HepG2 (cell line): ENCODE measurements around the gene IRF7. TPM values are rescaled to one million over a fixed set of nuclear protein-coding genes. Genes with fewer than 3 reads are reported as not detected.

Source experiments
- ATAC-seq: fragments of 200-7000 bp; cut with Tn5 transposase; 3 replicates; pipeline ENCODE4 v1.9.1; 2020; ENCODE audit warnings: mild to moderate bottlenecking, moderate library complexity
- BruUV-seq: library from RNA; stranded (reverse); fragments of 400-500 nt; replicated peaks from 2 replicates; lab custom pipeline; 2021; lab: Mats Ljungman, UMichigan
- CTCF ChIA-PET: fragments of 300-600 bp; formaldehyde crosslinking; extraction: SDS; loops from one replicate; lab custom pipeline; 2021; ENCODE audit warnings: low total read pairs, inconsistent platforms, low intra/inter-chr PET ratio; lab: Yijun Ruan, JAX
- POLR2A ChIA-PET: fragments of 350-600 bp; sonication (Branson Sonifier 250); formaldehyde crosslinking; loops from one replicate; lab custom pipeline; 2020; ENCODE audit warnings: antibody characterized with exemption, inconsistent platforms; lab: Yijun Ruan, JAX
- DNase-seq: peaks from one replicate; pipeline ENCODE4 v3.0.0-alpha.2; 2015; ENCODE audit warnings: low spot score
- FAIRE-seq: peaks from 3 replicates; lab custom pipeline; 2011; peaks lifted over from hg19 to GRCh38; lab: Jason Lieb, UNC
- H2AFZ ChIP-seq: one replicate; pipeline ENCODE4 v1.6.1; 2011; ENCODE audit warnings: low read length, inconsistent platforms
- H3K27ac ChIP-seq: fragments of 300-600 bp; 3 replicates; pipeline ENCODE4 v1.8.0; 2011; ENCODE audit warnings: mixed run types, mild to moderate bottlenecking, mixed read lengths, low read length, inconsistent platforms; ENCODE audit not compliant: insufficient read depth; ENCODE audit errors: extremely low read length
- H3K27me3 ChIP-seq, 2 experiments: fragments of 200-600 bp in 1 of 2; 2 replicates in 1 of 2; 3 replicates in 1 of 2; pipeline versions ENCODE4 v1.6.0 to v1.8.0; 2011; ENCODE audit warnings: low read length in 2 of 2, mild to moderate bottlenecking in 2 of 2, moderate library complexity in 2 of 2, inconsistent platforms in 1 of 2; ENCODE audit not compliant: insufficient read depth in 2 of 2, control insufficient read depth in 1 of 2
- H3K36me3 ChIP-seq, 2 experiments: fragments of 200-600 bp in 1 of 2; replicated peaks in 1 of 2; 2 replicates in 1 of 2; 3 replicates in 1 of 2; pipeline versions ENCODE4 v1.5.1 to v1.8.0; 2011; ENCODE audit warnings: low read length in 2 of 2, inconsistent platforms in 1 of 2; ENCODE audit not compliant: insufficient read depth in 2 of 2, control insufficient read depth in 1 of 2
- H3K4me1 ChIP-seq: 2 replicates; pipeline ENCODE4 v1.5.1; 2012; ENCODE audit warnings: low read length, inconsistent platforms; ENCODE audit not compliant: insufficient read depth
- H3K4me2 ChIP-seq: 2 replicates; pipeline ENCODE4 v1.6.0; 2011; ENCODE audit warnings: low read depth, low read length, inconsistent platforms
- H3K4me3 ChIP-seq, 3 experiments: fragments of 200-600 bp in 1 of 3; sonication (generic), shearing (Covaris generic) in 1 of 3; replicated peaks in 1 of 3; 2 replicates each; pipeline ENCODE4 v1.5.1; 2011 to 2016; ENCODE audit warnings: low read length in 3 of 3, inconsistent platforms in 2 of 3, low read depth in 2 of 3, mild to moderate bottlenecking in 2 of 3, control low read depth in 1 of 3, mixed read lengths in 1 of 3; ENCODE audit not compliant: insufficient read depth in 1 of 3
- H3K79me2 ChIP-seq: one replicate; pipeline ENCODE4 v1.6.1; 2011; ENCODE audit warnings: low read length, inconsistent platforms; ENCODE audit not compliant: insufficient read depth
- H3K9ac ChIP-seq: 2 replicates; pipeline ENCODE4 v1.6.0; 2011; ENCODE audit warnings: mild to moderate bottlenecking, low read depth, low read length, inconsistent platforms; ENCODE audit not compliant: insufficient read depth
- H3K9me3 ChIP-seq: 2 replicates; pipeline ENCODE4 v1.5.1; 2012; ENCODE audit warnings: mild to moderate bottlenecking, low read length
- H4K20me1 ChIP-seq: 2 replicates; pipeline ENCODE4 v1.6.0; 2011; ENCODE audit warnings: inconsistent platforms, mild to moderate bottlenecking, low read length, moderate library complexity; ENCODE audit not compliant: insufficient read depth
- CEBPB ChIP-seq: IDR thresholded peaks from 2 replicates; pipeline ENCODE4 v1.6.1; 2011; ENCODE audit warnings: low read depth, low read length, improper control_type of control experiment, borderline replicate concordance
- E2F1 ChIP-seq: sonication (generic); formaldehyde crosslinking; IDR thresholded peaks from 2 replicates; pipeline ENCODE4 v1.5.0; 2020; ENCODE audit warnings: missing genetic modification reagents
- HNRNPH1 ChIP-seq: fragments of 200-400 bp; formaldehyde crosslinking; optimal IDR thresholded peaks from 2 replicates; pipeline ENCODE3; 2017; ENCODE audit warnings: mild to moderate bottlenecking, low read depth, low read length
- MEF2D ChIP-seq: sonication (generic); formaldehyde crosslinking; IDR thresholded peaks from 2 replicates; pipeline ENCODE4 v1.5.1; 2020; ENCODE audit warnings: mild to moderate bottlenecking, missing genetic modification reagents
- MIER3 ChIP-seq: IDR thresholded peaks from 2 replicates; pipeline ENCODE4 v1.6.1; 2016; ENCODE audit warnings: missing compliant biosample characterization, borderline replicate concordance
- MYNN ChIP-seq: sonication (generic); formaldehyde crosslinking; IDR thresholded peaks from 2 replicates; pipeline ENCODE4 v1.4.0; 2020; ENCODE audit warnings: mild to moderate bottlenecking, low read depth, missing genetic modification reagents
- SAFB2 ChIP-seq: sonication (generic); formaldehyde crosslinking; IDR thresholded peaks from 2 replicates; pipeline ENCODE4 v1.5.1; 2020; ENCODE audit warnings: missing genetic modification reagents, low read depth, mild to moderate bottlenecking, borderline replicate concordance
- SETDB1 ChIP-seq: sonication (generic); formaldehyde crosslinking; IDR thresholded peaks from 2 replicates; pipeline ENCODE4 v1.5.1; 2020; ENCODE audit warnings: missing genetic modification reagents, mild to moderate bottlenecking, borderline replicate concordance
- SMAD1 ChIP-seq: sonication (generic); formaldehyde crosslinking; IDR thresholded peaks from 2 replicates; pipeline ENCODE4 v1.4.0; 2020; ENCODE audit warnings: missing genetic modification reagents, low read depth, mild to moderate bottlenecking, borderline replicate concordance
- SNRNP70 ChIP-seq: fragments of 200-400 bp; formaldehyde crosslinking; IDR thresholded peaks from 2 replicates; pipeline ENCODE4 v1.6.1; 2017; ENCODE audit warnings: mild to moderate bottlenecking, low read depth, low read length, moderate library complexity
- TFDP2 ChIP-seq: sonication (generic); formaldehyde crosslinking; IDR thresholded peaks from 2 replicates; pipeline ENCODE4 v1.4.0; 2020; ENCODE audit warnings: missing genetic modification reagents
- THYN1 ChIP-seq: sonication (generic); formaldehyde crosslinking; IDR thresholded peaks from 2 replicates; pipeline ENCODE4 v1.8.1; 2023; ENCODE audit warnings: low read depth, mild to moderate bottlenecking, moderate library complexity, missing genetic modification reagents, borderline replicate concordance
- TP53 ChIP-seq: sonication (generic); formaldehyde crosslinking; conservative IDR thresholded peaks from 2 replicates; pipeline ENCODE4 v1.4.0; 2020; ENCODE audit warnings: missing genetic modification reagents
- WIZ ChIP-seq: sonication (generic); formaldehyde crosslinking; IDR thresholded peaks from 2 replicates; pipeline ENCODE4 v1.5.1; 2020; ENCODE audit warnings: mild to moderate bottlenecking, missing genetic modification reagents
- ZFX ChIP-seq: sonication (generic); formaldehyde crosslinking; IDR thresholded peaks from 2 replicates; pipeline ENCODE4 v1.4.0; 2020; ENCODE audit warnings: mild to moderate bottlenecking, low read depth, missing genetic modification reagents, moderate library complexity
- ZMYM4 ChIP-seq: sonication (generic); formaldehyde crosslinking; IDR thresholded peaks from 2 replicates; pipeline ENCODE4 v1.8.1; 2023; ENCODE audit warnings: mild to moderate bottlenecking, missing genetic modification reagents
- ZNF18 ChIP-seq: sonication (generic); formaldehyde crosslinking; IDR thresholded peaks from 2 replicates; pipeline ENCODE4 v1.8.0; 2022; ENCODE audit warnings: mild to moderate bottlenecking, missing genetic modification reagents; ENCODE audit not compliant: insufficient replicate concordance
- ZNF430 ChIP-seq: sonication (generic); formaldehyde crosslinking; IDR thresholded peaks from 2 replicates; pipeline ENCODE4 v1.9.0; 2021; ENCODE audit warnings: mild to moderate bottlenecking, missing genetic modification reagents
- ZNF564 ChIP-seq: sonication (generic); formaldehyde crosslinking; IDR thresholded peaks from 2 replicates; pipeline ENCODE4 v1.8.1; 2023; ENCODE audit warnings: mild to moderate bottlenecking, missing genetic modification reagents
- ZNF607 ChIP-seq: sonication (generic); formaldehyde crosslinking; IDR thresholded peaks from 2 replicates; pipeline ENCODE4 v1.5.1; 2020; ENCODE audit warnings: missing genetic modification reagents, mild to moderate bottlenecking, borderline replicate concordance
- WGBS: methylation state at CpG from one replicate; pipeline ENCODE4 v1.1.6; 2017; ENCODE audit warnings: low lambda C conversion rate; 5-methylcytosine and 5-hydroxymethylcytosine counted together
- in situ Hi-C: cut with HindIII; loops from 2 replicates; pipeline ENCODE4 v1.10.0; 2017; ENCODE audit warnings: low pct_unique_long_range_greater_than_20kb; ENCODE audit not compliant: extremely low pct_ligation_motif_present
- intact Hi-C: fragments of 100-400 bp; cut with micrococcal nuclease; formaldehyde crosslinking; loops from one replicate; pipeline ENCODE4 v1.10.0; 2022; ENCODE audit not compliant: unreplicated experiment
- polyA plus RNA-seq, 8 experiments: library from polyadenylated mRNA; depleted of rRNA in 3 of 8; stranded (reverse) in 7 of 8; unstranded in 1 of 8; fragments of >200 nt; fragmentation: Illumina TruSeq in 4 of 8; extraction: Trizol in 4 of 8; gene quantifications; 2 replicates each; pipeline versions ENCODE4 v1.2.1 to v1.2.3, GENCODE V29; 2011 to 2016; ENCODE audit warnings: low read depth in 4 of 8, missing spikeins in 1 of 8, mixed read lengths in 1 of 8; ENCODE audit not compliant: insufficient read depth in 1 of 8
- total RNA-seq, 5 experiments: library from RNA; depleted of rRNA; stranded (reverse); fragments of >200 nt; fragmentation: Illumina TruSeq; extraction: Trizol; gene quantifications; 2 replicates each; pipeline ENCODE4 v1.2.3, GENCODE V29; 2016; ENCODE audit warnings: low read depth in 1 of 5

IRF7 gene
- total and polyA plus RNA-seq, 2 of the 13 experiments (the other 11 are each of a cell fraction or from before 2014, with no cell fraction given): not detected

- in situ Hi-C loops: no loop called here
- intact Hi-C loops: no loop called here
- ATAC-seq: peak; percentile 44
- no peak overlapping the region for H3K9ac ChIP-seq
- BruUV-seq: no TSS peak
- H3K27ac ChIP-seq: peak overlapping the region; percentile 70
- peak; percentile 55 for FAIRE-seq
- H3K4me3 ChIP-seq: no peak overlapping the region
- ChIA-PET CTCF (no interaction called here), POLR2A (interaction anchor here (1.0 to 1.8 kb wide), 8 partner anchors 8 to 121 kb away, joined by 3 to 33 read pairs (median 5); partner anchors contain the start of genes DEAF1, PHRF1 and TMEM80)
- no peak overlapping the region for H2AFZ ChIP-seq
- H3K36me3 ChIP-seq: peaks cover 25 to 60% of the 10 kb centered on the region in 2 experiments
- DNase-seq: no peak
- WGBS: 63% methylated on average over 17 of the region's 32 CpGs
- no peaks in the 10 kb centered on the region for H3K27me3 ChIP-seq
- peaks cover 27% of the 10 kb centered on the region for H4K20me1 ChIP-seq
- peaks cover 43% of the 10 kb centered on the region for H3K79me2 ChIP-seq
- no peaks in the 10 kb centered on the region for H3K9me3 ChIP-seq
- peak overlapping the region; percentile 10; the same call in 1 of the 2 replicates for H3K4me2 ChIP-seq
- peaks cover 54% of the 10 kb centered on the region for H3K4me1 ChIP-seq
- TF ChIP-seq SNRNP70 (no peak), ZNF430 (CRISPR knock-in tag) (no peak), MYNN (no peak), WIZ (no peak), MEF2D (no peak), ZNF564 (CRISPR knock-in tag) (0 out of 2 replicates have a peak, but pooled peaks have one; percentile 1), TFDP2 (CRISPR knock-in tag) (no peak), SETDB1 (no peak), ZMYM4 (no peak), THYN1 (CRISPR knock-in tag) (no peak), ZFX (CRISPR knock-in tag) (peak; percentile 59; the same call in 1 of the 2 replicates), ZNF18 (CRISPR knock-in tag) (no peak), SAFB2 (no peak), CEBPB (no peak), SMAD1 (CRISPR knock-in tag) (no peak), MIER3 (no peak), ZNF607 (CRISPR knock-in tag) (0 out of 2 replicates have a peak, but pooled peaks have one; percentile 18), HNRNPH1 (no peak), E2F1 (CRISPR knock-in tag) (no peak), TP53 (CRISPR knock-in tag) (no peak)
These were observed 29.1 kb downstream of the IRF7 start for GRCh38 chr11:586376-587316.
